Heart left ventricle (tissue), 16 donors: ENCODE measurements around the gene BATF3. TPM values are rescaled to one million over a fixed set of nuclear protein-coding genes. Genes with fewer than 3 reads are reported as not detected.
"Not testable (repeated sequence)": the region's sequence is repeated elsewhere in the genome, so short reads cannot be mapped to it uniquely, and the experiment has no call there.

Source experiments
- ATAC-seq, 4 donors: fragments of 200-7000 bp; cut with Tn5 transposase; one replicate each; pipeline ENCODE4 v1.9.1; 2020 to 2022; ENCODE audit warnings: moderate library complexity in 4 of 4, mild to moderate bottlenecking in 3 of 4, moderate number of reproducible peaks in 1 of 4
- DNase-seq, 5 donors: peaks; one replicate each; pipeline ENCODE4 v3.0.0-alpha.2; 2020
- H3K27ac ChIP-seq, 12 donors: fragments of 200-600 bp; sonication (generic) in 4 of 12; one replicate each; pipeline versions ENCODE4 v1.5.0 to v1.8.0; 2016 to 2022; ENCODE audit warnings: mild to moderate bottlenecking in 2 of 12
- H3K27me3 ChIP-seq, 9 donors: fragments of 200-600 bp; sonication (generic) in 2 of 9; one replicate each; pipeline versions ENCODE4 v1.5.1 to v1.8.0; 2016 to 2022; ENCODE audit warnings: mild to moderate bottlenecking in 3 of 9
- H3K36me3 ChIP-seq, 9 donors: fragments of 200-600 bp; sonication (generic) in 2 of 9; one replicate each; pipeline versions ENCODE4 v1.5.0 to v1.8.0; 2018 to 2022; ENCODE audit warnings: mild to moderate bottlenecking in 2 of 9
- H3K4me1 ChIP-seq, 12 donors: fragments of 200-600 bp; sonication (generic) in 4 of 12; one replicate each; pipeline versions ENCODE4 v1.5.0 to v1.8.0; 2016 to 2022; ENCODE audit warnings: mild to moderate bottlenecking in 3 of 12
- H3K4me3 ChIP-seq, 12 donors: fragments of 200-600 bp; sonication (generic) in 4 of 12; one replicate each; pipeline versions ENCODE4 v1.5.0 to v1.8.0; 2017 to 2022; ENCODE audit warnings: mild to moderate bottlenecking in 9 of 12, moderate library complexity in 4 of 12
- H3K9me3 ChIP-seq, 12 donors: fragments of 200-600 bp; sonication (generic) in 4 of 12; one replicate each; pipeline versions ENCODE4 v1.5.0 to v1.8.0; 2016 to 2022; ENCODE audit warnings: mild to moderate bottlenecking in 1 of 12
- POLR2A ChIP-seq, 2 donors: fragments of 450-650 bp; IDR thresholded peaks; one replicate each; pipeline ENCODE4 v1.6.1; 2017; ENCODE audit warnings: antibody characterized with exemption in 2 of 2, mild to moderate bottlenecking in 2 of 2, moderate library complexity in 2 of 2
- WGBS, 4 donors: extraction: QIAGEN DNeasy Blood & Tissue Kit in 2 of 4; methylation state at CpG; one replicate each; pipeline versions ENCODE4 v1.1.5 to v1.1.7; 2013 to 2018; 5-methylcytosine and 5-hydroxymethylcytosine counted together
- intact Hi-C, 10 donors: fragments of 100-400 bp; cut with DNase I; formaldehyde crosslinking; loops; one replicate each; pipeline versions ENCODE4 v1.11.1 to v1.14.2; 2022
- polyA plus RNA-seq, 2 donors: library from polyadenylated mRNA; stranded (reverse); fragments of 200-250 nt; gene quantifications; one replicate each; pipeline ENCODE4 v1.2.3, GENCODE V29; 2013
- total RNA-seq, 9 donors: library from RNA; depleted of rRNA in 2 of 9; stranded (reverse); fragments of >200 nt in 2 of 9; fragmentation: NEBNext Ultra II Directional in 3 of 9; extraction: Animal tissue kit (Norgen Biotek cat#: 25700) in 3 of 9; gene quantifications; one replicate each; pipeline versions ENCODE4 v1.1.0 to v1.2.4, GENCODE V29; 2016 to 2023
- TF ChIP-seq, protein P1 (sequence below), 12 donors: fragments of 200-600 bp; sonication (generic) in 4 of 12; IDR thresholded peaks; one replicate each; pipeline versions ENCODE4 v1.5.0 to v1.8.0; 2018 to 2022; ENCODE audit warnings: antibody characterized with exemption in 12 of 12, mild to moderate bottlenecking in 5 of 12
- donor health status: ischemic (EF 13 %, LVEDD 7.1; RV severe dilation, severe dysfunction).
- donor health status: healthy with polysubstance abuse.
- donor health status: DM: no; HTN: yes; CAD: no.
- donor health status: DM: no; HTN: no; CAD: no.
- donor health status: ischemic (EF 25% LVEDD 6.9; RV normal size, moderate dysfunction).
- donor health status: ischemic (EF 25% LVEDD 5.7; RV mildly dilated, moderate dysfunction).
- donor health status: healthy.
- donor health status: DM: yes; HTN: yes; CAD: no.
- donor health status: ischemic (EF 35%, LVEDD 5.7; RV mildly dilated, moderate dysfunction).
- donor health status: nonischemic (EF 11% LVEDD 7.7; RV severe dilation, severe dysfunction).
- donor health status: DM: yes; HTN: yes; CAD: no.
- donor health status: PGD.
- donor health status: ischemic (EF 29% LVEDD 5.4; RV normal size, mild dysfunction).
- donor health status: nonischemic (EF 23%, LVEDD 6.1; RV moderate dilation, normal function).

BATF3 gene
- total and polyA plus RNA-seq, 11 donors = 0.50 to 8.9 (median 1.2) TPM; not detected in 1

GRCh38 chr1:212716161-212716560 lies 16.5 kb upstream of the BATF3 start:
- intact Hi-C loops = no loop called here
- no peaks in the 10 kb centered on the region for H3K36me3 ChIP-seq
- DNase-seq (no peak), ATAC-seq (no peak)
- 49 to 63% (median 62%) methylated on average over 1 of the region's 1 CpG for WGBS, 4 donors
- no peak overlapping the region for H3K4me3 ChIP-seq
- peaks cover 0 to 2% (median 0%) of the 10 kb centered on the region in 12 donors for H3K4me1 ChIP-seq
- H3K27ac ChIP-seq = no peak overlapping the region
- no peak for TF ChIP-seq POLR2A (IDR thresholded peaks at IDR 0.05)
- TF ChIP-seq, protein P1, sequence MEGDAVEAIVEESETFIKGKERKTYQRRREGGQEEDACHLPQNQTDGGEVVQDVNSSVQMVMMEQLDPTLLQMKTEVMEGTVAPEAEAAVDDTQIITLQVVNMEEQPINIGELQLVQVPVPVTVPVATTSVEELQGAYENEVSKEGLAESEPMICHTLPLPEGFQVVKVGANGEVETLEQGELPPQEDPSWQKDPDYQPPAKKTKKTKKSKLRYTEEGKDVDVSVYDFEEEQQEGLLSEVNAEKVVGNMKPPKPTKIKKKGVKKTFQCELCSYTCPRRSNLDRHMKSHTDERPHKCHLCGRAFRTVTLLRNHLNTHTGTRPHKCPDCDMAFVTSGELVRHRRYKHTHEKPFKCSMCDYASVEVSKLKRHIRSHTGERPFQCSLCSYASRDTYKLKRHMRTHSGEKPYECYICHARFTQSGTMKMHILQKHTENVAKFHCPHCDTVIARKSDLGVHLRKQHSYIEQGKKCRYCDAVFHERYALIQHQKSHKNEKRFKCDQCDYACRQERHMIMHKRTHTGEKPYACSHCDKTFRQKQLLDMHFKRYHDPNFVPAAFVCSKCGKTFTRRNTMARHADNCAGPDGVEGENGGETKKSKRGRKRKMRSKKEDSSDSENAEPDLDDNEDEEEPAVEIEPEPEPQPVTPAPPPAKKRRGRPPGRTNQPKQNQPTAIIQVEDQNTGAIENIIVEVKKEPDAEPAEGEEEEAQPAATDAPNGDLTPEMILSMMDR (IDR thresholded peaks at IDR 0.05) = no peak
- H3K27me3 ChIP-seq = no peaks in the 10 kb centered on the region
- H3K9me3 ChIP-seq = peaks cover 0 to 5% (median 0%) of the 10 kb centered on the region in 12 donors

DNA sequence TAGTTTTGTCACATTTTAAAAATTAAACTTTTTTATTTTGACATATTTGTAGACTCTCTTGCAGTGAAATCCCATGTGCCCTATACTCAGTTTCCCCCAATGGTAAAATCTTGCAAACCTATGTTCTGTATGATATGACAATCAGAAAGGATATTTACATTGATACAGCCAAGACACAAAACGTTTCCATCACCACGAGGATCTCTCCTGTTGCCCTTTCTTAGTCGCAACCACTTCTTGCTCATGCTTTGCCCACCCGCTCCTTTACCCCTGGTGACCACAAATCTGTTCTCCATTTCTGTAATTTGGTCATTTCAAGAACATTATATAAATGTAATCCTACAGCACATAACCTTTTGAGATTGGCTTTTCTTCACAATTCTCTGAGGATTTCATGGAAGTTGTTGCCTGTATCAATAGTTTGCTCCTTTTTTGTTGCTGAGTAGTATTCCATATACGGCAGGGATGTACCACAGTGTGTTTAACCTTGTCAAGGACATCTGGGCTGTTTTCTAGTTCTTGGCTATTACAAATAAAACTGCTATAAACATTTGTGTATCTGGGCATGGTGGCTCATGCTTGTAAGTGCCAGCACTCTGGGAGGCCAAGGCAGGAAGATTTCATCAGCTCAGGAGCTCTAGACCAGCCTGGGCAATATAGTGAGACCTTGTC lies 14.0 kb upstream of the BATF3 start:
- H3K9me3 ChIP-seq = no peaks in the 10 kb centered on the region
- H3K27me3 ChIP-seq = no peaks in the 10 kb centered on the region
- ATAC-seq (no peak), DNase-seq (no peak)
- intact Hi-C loops = no loop called here
- H3K4me3 ChIP-seq = no peak overlapping the region
- no peaks in the 10 kb centered on the region for H3K36me3 ChIP-seq
- no peaks in the 10 kb centered on the region for H3K4me1 ChIP-seq
- no peak overlapping the region for H3K27ac ChIP-seq
- WGBS, 4 donors = 84 to 92% (median 86%) methylated on average over 5 of the region's 5 CpGs
- no peak for TF ChIP-seq POLR2A (IDR thresholded peaks at IDR 0.05)
- TF ChIP-seq, protein P1 (IDR thresholded peaks at IDR 0.05) = no peak

GRCh38 chr1:212712451-212713303 lies 13.0 kb upstream of the BATF3 start:
- H3K27ac ChIP-seq = no peak overlapping the region
- ATAC-seq = no peak
- no peak overlapping the region for H3K4me3 ChIP-seq
- H3K36me3 ChIP-seq = no peaks in the 10 kb centered on the region
- H3K9me3 ChIP-seq = no peaks in the 10 kb centered on the region
- H3K4me1 ChIP-seq = no peaks in the 10 kb centered on the region
- WGBS, 4 donors = 82 to 92% (median 90%) methylated on average over 4 of the region's 4 CpGs
- intact Hi-C loops = no loop called here
- H3K27me3 ChIP-seq = no peaks in the 10 kb centered on the region
- TF ChIP-seq POLR2A (IDR thresholded peaks at IDR 0.05) = no peak
- DNase-seq = no peak

DNA sequence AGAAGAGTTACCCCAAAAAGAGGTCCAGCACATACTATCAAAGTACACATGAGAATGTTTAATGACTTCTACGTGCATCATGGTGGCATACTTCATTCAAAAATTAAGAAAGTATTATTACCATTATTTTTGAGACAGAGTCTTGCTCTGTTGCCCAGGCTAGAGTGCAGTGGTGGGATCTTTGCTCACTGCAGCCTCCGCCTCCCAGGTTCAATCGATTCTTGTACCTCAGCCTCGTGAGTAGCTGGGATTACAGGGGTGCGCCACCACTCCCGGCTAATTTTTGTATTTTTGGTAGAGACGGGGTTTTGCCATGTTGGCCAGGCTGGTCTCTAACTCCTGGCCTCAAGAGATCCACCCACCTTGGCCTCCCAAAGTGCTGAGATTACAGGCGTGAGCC lies 12.3 kb upstream of the BATF3 start:
- H3K4me1 ChIP-seq, H3K27ac ChIP-seq, intact Hi-C loops, H3K4me3 ChIP-seq, H3K27me3 ChIP-seq, DNase-seq, ATAC-seq, H3K9me3 ChIP-seq, H3K36me3 ChIP-seq: not testable (repeated sequence)
- WGBS, 4 donors = 96 to 98% (median 97%) methylated on average over 8 of the region's 8 CpGs

DNA sequence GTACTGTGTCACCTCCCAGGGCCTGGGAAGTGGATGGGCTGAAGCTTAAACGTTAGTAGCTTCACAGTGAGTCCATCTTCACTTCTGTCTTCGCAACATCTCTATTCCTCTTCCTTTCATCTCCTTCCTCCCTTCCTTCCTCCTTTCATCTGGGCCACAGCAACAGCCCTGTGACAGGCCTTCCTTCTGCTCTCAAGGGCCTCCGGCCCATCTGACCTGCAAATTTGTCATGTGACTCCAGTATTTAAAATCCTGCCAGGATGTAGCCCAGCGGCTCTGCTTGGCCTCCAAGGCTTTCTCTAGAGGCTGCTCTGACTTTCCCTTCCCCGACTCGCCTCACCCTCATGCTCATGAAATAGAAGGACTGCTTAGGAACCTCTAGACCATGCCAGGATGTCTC lies 10.9 kb upstream of the BATF3 start:
- 66 to 71% (median 68%) methylated on average over 6 of the region's 6 CpGs for WGBS, 4 donors
- Histone ChIP-seq H3K9me3 (no peaks in the 10 kb centered on the region), H3K4me1 (no peaks in the 10 kb centered on the region), H3K4me3 (no peak overlapping the region), H3K36me3 (no peaks in the 10 kb centered on the region), H3K27me3 (no peaks in the 10 kb centered on the region), H3K27ac (no peak overlapping the region)
- TF ChIP-seq, protein P1 (IDR thresholded peaks at IDR 0.05) = no peak
- no peak for TF ChIP-seq POLR2A (IDR thresholded peaks at IDR 0.05)
- ATAC-seq = no peak
- DNase-seq = no peak
- intact Hi-C loops = no loop called here
